ENCODE results near the gene RPE65.

RPE65 gene

GRCh38 chr1:68449901-68450300, at the start of gene RPE65:
Gene RPE65, minus strand, starts transcription at chr1:68449954. Its CDS starts 49 bp downstream, at chr1:68449905.
- Mint-ChIP-seq H3K9me3 (no peaks in the 10 kb centered on the region), H3K36me3 (ENCODE audit: low read depth) (no peaks in the 10 kb centered on the region), H3K27ac (peak within 1 kb of the TSS in 2 of 3 experiments; percentile 33 to 54), H3K27me3 (ENCODE audit: low read depth) (peaks cover 4% of the 10 kb centered on the region), H3K4me3 (no peak within 1 kb of the TSS), H3K4me1 (peaks cover 18% of the 10 kb centered on the region)
- TF ChIP-seq CTCF (IDR thresholded peaks at IDR 0.05; ENCODE audit: unreplicated experiment in 3 of 3) = no peak

- no peak for TF ChIP-seq CTCF (IDR thresholded peaks at IDR 0.05; ENCODE audit: unreplicated experiment in 3 of 3)
- peak overlapping the region; percentile 51 to 87 (median 84) for H3K27ac Mint-ChIP-seq
Observed at GRCh38 chr1:68497358-68497698, 47.6 kb upstream of the RPE65 start.

GRCh38 chr1:68496680-68497357, 47.1 kb upstream of the RPE65 start, which contains the start of gene DEPDC1:
Gene DEPDC1, minus strand, starts transcription at chr1:68497082. Its CDS starts 83 bp downstream, at chr1:68496999.
- H3K27ac Mint-ChIP-seq = peak within 1 kb of the TSS; percentile 51 to 87 (median 84)
- peaks cover 6% of the 10 kb centered on the region for H3K36me3 Mint-ChIP-seq (ENCODE audit: low read depth)
- H3K27me3 Mint-ChIP-seq (ENCODE audit: low read depth) = peaks cover 6% of the 10 kb centered on the region
- H3K4me1 Mint-ChIP-seq = peaks cover 26% of the 10 kb centered on the region
- no peak for TF ChIP-seq CTCF (IDR thresholded peaks at IDR 0.05; ENCODE audit: unreplicated experiment in 3 of 3)
- peaks cover 5% of the 10 kb centered on the region for H3K9me3 Mint-ChIP-seq
- peak within 1 kb of the TSS; percentile 95 to 96 (median 95) for H3K4me3 Mint-ChIP-seq

More at GRCh38 chr1:68497358-68497698, 47.6 kb upstream of the RPE65 start:
- Mint-ChIP-seq H3K27me3 (ENCODE audit: low read depth) (peaks cover 6% of the 10 kb centered on the region), H3K4me1 (peaks cover 26% of the 10 kb centered on the region), H3K9me3 (peaks cover 9% of the 10 kb centered on the region), H3K36me3 (ENCODE audit: low read depth) (peaks cover 6% of the 10 kb centered on the region), H3K4me3 (peak overlapping the region; percentile 95 to 96 (median 95))

- peaks cover 6% of the 10 kb centered on the region for H3K27me3 Mint-ChIP-seq (ENCODE audit: low read depth)
- no peak for TF ChIP-seq CTCF (IDR thresholded peaks at IDR 0.05; ENCODE audit: unreplicated experiment in 3 of 3)
- peak overlapping the region; percentile 51 to 87 (median 70) for H3K27ac Mint-ChIP-seq
- H3K4me3 Mint-ChIP-seq = peak overlapping the region; percentile 95 to 96 (median 95)
- H3K36me3 Mint-ChIP-seq (ENCODE audit: low read depth) = peaks cover 8% of the 10 kb centered on the region
- H3K9me3 Mint-ChIP-seq = no peaks in the 10 kb centered on the region
- peaks cover 26% of the 10 kb centered on the region for H3K4me1 Mint-ChIP-seq
Observed at GRCh38 chr1:68495968-68496679, 46.4 kb upstream of the RPE65 start.

- Mint-ChIP-seq H3K4me1 (peaks cover 26% of the 10 kb centered on the region), H3K9me3 (no peaks in the 10 kb centered on the region), H3K27ac (peak overlapping the region in 1 of 3 experiments; percentile 70), H3K27me3 (ENCODE audit: low read depth) (peaks cover 6% of the 10 kb centered on the region), H3K36me3 (ENCODE audit: low read depth) (peaks cover 14% of the 10 kb centered on the region), H3K4me3 (peak overlapping the region; percentile 95 to 96 (median 95))
- TF ChIP-seq CTCF (IDR thresholded peaks at IDR 0.05; ENCODE audit: unreplicated experiment in 3 of 3) = no peak
Observed at GRCh38 chr1:68495532-68495931, 45.8 kb upstream of the RPE65 start.

Data from nephron (organoid).